H54 (cell line): ENCODE data around the gene LRP1B.

Experiments used
- DNase-seq: peaks from one replicate; pipeline ENCODE4 v3.0.0; 2011; ENCODE audit warnings: low spot score, mixed read lengths; ENCODE audit not compliant: insufficient read length
- FAIRE-seq: peaks from 3 replicates; lab custom pipeline; 2011; peaks lifted over from hg19 to GRCh38; lab: Jason Lieb, UNC
- POLR2A ChIP-seq: IDR thresholded peaks from 2 replicates; pipeline ENCODE4 v1.6.1; 2011; ENCODE audit warnings: low read depth, mild to moderate bottlenecking, low read length

The LRP1B gene

DNA sequence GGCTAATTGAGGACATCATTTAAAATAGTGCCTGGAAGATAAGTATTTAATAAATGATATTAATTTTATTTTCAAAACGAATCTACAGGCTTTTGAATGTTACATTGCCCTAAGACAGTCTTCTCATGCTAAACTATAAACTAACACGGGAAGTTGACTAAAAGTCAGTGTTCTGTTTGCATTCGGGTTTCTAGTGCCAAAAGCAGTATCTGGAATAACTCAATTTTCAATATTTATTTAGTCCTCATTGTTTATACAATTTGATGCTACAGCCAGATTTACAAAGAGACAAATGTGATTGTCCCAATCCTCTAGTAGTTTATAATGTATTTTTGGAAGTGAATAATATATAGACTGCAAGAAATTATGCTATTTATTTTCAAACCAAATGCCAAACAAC lies 429.2 kb downstream of the LRP1B start:
- DNase-seq (no peak), FAIRE-seq (no peak)
- TF ChIP-seq POLR2A: no peak

DNA sequence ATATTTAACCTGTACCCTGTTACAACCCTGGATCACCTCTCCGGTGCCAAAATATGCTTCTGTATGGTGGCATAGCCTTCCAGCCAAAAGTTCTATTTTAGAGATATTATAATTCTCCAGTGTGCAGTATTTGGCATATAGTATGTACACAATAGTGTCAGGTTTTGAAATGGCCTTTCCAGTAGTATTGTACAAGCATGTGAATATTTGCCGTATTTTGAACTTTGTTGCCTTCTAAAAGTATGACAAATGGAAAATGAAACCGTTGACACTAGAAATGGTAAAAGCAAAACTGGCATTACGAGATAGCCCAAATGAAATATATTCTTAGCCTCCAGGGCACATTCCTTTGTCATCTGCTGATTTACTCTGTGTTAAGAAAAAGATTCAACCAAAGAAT lies 431.2 kb downstream of the LRP1B start:
- no peak for FAIRE-seq
- no peak for TF ChIP-seq POLR2A
- no peak for DNase-seq

- FAIRE-seq (no peak), DNase-seq (no peak)
- TF ChIP-seq POLR2A: no peak
These were observed 432.3 kb downstream of the LRP1B start for GRCh38 chr2:141698500-141698899.

DNA sequence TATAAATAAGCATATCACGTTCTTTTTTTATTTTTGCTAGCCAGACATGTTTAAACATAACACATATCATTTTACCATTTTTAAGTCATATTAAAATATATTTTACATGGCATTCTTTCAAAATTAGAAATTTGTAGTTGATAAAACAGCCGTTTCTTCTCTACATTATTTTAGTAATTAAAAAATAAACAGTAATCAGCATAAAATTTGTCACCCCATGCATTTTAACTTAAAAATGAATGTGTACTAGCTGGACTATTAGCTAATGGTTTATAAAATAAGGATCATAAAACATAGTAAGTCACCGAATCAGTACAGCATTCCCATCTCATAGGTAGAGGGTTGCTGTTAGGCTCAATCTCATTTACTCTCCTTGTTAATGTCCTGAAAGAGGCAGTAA lies 433.8 kb downstream of the LRP1B start:
- TF ChIP-seq POLR2A: no peak
- DNase-seq (no peak), FAIRE-seq (no peak)

DNA sequence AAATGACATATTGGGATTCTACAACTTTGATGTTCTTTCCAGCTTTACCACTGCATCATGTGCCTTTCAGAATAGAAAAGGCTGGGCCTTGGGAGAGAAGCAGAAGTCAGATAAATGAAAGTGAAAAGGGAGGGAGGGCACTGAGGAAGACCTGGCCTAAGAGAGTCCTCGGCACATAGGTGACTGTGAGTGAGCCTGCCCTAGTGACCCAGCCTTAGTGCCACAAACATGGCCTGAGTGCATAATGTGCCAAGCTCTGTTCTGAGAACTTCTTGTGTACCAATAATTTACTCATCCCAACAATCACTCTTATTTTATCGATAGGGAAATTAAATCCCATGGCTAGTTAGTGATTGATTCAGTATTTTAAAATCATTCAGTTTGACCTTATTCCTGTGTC lies 436.6 kb downstream of the LRP1B start:
- FAIRE-seq: no peak
- no peak for DNase-seq
- TF ChIP-seq POLR2A: no peak

GRCh38 chr2:141692829-141693228 lies 438.0 kb downstream of the LRP1B start:
- FAIRE-seq (no peak), DNase-seq (no peak)
- no peak for TF ChIP-seq POLR2A

- no peak for TF ChIP-seq POLR2A
- DNase-seq (no peak), FAIRE-seq (no peak)
These were observed 454.7 kb downstream of the LRP1B start for GRCh38 chr2:141676139-141676538.

- no peak for FAIRE-seq
- no peak for DNase-seq
- no peak for TF ChIP-seq POLR2A
These were observed 464.6 kb downstream of the LRP1B start for GRCh38 chr2:141666191-141666590.

DNA sequence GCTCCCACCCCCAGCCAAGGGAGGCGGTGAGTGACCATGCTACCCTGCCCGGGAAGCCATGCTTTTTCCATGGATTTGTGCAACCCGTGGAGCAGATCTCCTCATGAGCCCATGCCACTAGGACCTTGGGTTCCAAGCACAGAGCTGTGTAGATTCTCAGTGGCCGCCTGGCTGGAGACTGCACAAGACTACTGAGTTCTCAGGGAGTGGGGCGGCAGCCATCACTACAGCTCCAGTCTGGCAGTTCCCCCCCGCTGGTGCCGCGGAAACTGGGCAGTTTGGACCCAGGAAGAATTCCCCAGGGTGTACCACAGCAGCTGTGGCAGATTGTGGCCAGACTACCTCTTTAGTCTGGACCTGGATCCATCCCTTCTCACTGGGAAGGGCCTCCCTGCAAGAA lies 470.6 kb downstream of the LRP1B start:
- DNase-seq: no peak
- FAIRE-seq: no peak
- TF ChIP-seq POLR2A: no peak

DNA sequence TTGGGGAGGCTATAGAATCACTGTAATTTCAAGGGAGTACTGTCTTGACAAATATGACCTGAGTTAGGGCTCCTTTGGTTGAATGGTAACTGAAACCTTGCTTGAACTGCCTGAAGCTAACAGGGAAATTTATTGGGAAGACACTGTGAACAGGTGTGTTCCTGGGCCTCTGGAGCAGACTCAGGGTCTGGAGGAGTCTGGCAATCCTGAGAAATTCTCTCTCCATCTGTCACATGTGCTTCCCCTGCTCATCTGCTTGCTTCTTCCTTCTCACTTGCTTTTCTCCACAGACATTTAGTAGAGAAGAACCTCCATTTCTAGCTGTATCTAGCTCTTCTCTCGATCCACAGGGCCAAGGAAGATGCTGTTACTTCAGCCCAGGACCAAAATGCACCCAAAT lies 476.5 kb downstream of the LRP1B start:
- FAIRE-seq (no peak), DNase-seq (no peak)
- no peak for TF ChIP-seq POLR2A

DNA sequence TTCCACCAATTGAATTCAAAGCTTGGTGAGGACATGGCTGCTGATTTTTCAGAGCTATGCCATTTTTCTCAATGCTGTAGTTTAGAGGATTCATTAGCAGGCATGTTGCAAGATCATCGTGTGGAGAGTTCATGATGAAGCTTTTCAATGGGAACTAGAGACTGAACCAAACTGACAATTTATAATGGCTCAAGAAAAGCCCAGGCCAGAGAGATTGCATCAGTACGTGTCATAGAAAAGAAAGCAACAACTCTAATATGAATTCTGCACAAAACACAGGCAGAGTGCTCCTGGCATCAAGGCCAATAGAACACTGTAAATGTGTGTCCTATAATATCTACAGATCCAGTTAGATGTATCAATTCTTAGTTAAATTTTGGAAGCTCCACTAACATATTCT lies 477.6 kb downstream of the LRP1B start:
- no peak for TF ChIP-seq POLR2A

DNA sequence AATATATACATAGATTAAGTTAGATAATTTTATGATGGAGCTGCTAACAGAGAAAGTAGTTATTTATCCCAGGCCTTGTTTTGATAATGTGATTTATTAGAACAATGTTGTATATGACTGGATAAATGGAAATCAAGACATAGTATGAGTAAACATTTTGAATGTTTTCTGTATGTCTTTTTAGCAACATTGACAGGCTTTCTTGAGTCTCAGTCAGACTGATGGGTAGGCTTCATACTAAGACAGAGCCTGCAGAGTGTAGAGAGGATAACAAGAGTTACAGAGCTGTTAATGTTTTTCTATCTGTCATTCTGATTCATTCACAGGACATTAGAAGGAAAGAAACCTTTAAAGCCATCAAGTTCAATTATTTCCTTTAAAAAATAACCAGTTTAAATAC lies 478.5 kb downstream of the LRP1B start:
- TF ChIP-seq POLR2A: no peak
- FAIRE-seq (no peak), DNase-seq (no peak)

More for the DNA sequence above, 477.6 kb downstream of the LRP1B start:
- FAIRE-seq (no peak), DNase-seq (no peak)

DNA sequence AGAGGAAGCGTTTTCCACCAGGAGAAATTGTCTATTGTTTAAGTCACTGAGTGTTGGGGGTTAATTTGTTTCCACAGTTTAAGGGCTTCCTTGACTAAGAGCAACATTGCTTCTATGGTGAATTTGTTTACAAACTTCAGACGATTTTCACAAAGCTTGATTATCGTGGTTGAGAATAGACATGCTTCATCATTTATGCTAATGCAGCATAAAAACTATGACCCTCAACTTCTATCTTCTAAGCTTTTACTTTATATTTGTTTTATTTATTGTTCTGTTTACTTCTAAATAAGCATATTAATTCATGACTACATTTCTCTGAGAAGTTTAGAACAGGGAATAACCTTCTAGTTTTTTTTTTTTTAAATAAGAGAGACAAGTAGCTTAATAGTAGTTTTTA lies 483.5 kb downstream of the LRP1B start:
- DNase-seq: no peak
- FAIRE-seq: no peak
- TF ChIP-seq POLR2A: no peak

DNA sequence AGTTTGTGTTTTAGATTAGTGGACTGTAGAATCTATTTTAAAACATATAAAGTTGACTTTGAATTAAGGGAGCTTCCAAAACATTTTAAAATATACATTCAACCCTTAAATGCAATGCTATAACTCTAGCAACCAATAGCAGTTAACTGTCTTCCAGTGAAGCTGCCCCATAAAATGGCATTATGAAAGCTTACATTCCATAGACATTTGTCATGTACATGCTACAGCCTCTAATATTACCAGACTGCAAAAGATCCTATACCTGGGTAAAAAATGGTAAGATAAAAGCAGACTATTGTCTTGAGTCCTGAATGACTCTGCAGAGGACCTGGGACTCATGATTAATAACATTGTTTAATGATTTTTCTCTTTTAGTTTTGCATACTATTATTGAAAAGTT lies 489.4 kb downstream of the LRP1B start:
- no peak for DNase-seq
- TF ChIP-seq POLR2A: no peak
- FAIRE-seq: no peak

DNA sequence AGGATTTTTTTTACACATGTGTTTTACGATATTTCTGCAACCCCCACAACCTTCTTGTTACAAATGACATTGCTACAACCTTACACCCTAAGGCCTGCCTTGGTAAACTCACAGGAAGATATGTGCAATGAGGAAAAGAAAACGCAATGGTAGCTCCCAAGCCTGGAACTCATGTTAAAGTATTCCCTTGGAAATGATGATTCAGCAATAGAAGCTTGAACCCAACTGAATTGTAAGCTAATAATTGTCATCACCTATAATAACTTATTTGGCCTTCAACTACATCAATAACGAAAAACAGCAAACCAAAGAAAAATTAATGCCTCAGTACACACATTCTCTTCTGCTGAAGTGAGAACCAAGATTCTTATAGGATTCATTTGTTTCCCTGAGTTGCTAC lies 491.0 kb downstream of the LRP1B start:
- FAIRE-seq (no peak), DNase-seq (no peak)
- TF ChIP-seq POLR2A: no peak

- FAIRE-seq (no peak), DNase-seq (no peak)
- no peak for TF ChIP-seq POLR2A
These were observed 497.7 kb downstream of the LRP1B start for GRCh38 chr2:141633132-141633531.
